HL-60 (cell line): ENCODE results near the gene FARSA.
A peak's percentile ranks its signal among the peaks of the same experiment; 100 is the strongest.

ENCODE experiments used
- DNase-seq, 2 experiments: peaks; one replicate each; pipeline ENCODE4 v3.0.0-alpha.2; 2010 to 2020; ENCODE audit warnings: low read depth in 1 of 2, low spot score in 1 of 2
- H3K27ac ChIP-seq: fragments of 250-450 bp; sonication (Bioruptor Pico); replicated peaks from 2 replicates; pipeline ENCODE4 v1.5.1; 2020; ENCODE audit warnings: mild to moderate bottlenecking, moderate library complexity
- H3K27me3 ChIP-seq: fragments of 250-450 bp; sonication (Bioruptor Pico); 2 replicates; pipeline ENCODE4 v1.5.1; 2021; ENCODE audit warnings: mild to moderate bottlenecking, moderate library complexity; ENCODE audit not compliant: insufficient read depth, poor library complexity, severe bottlenecking
- H3K4me3 ChIP-seq: replicated peaks from 2 replicates; pipeline ENCODE4 v1.5.1; 2011; ENCODE audit warnings: mild to moderate bottlenecking, control low read depth, low read length; ENCODE audit not compliant: insufficient read depth
- GABPA ChIP-seq: IDR thresholded peaks from 2 replicates; pipeline ENCODE4 v1.6.1; 2012; ENCODE audit warnings: low read depth
- POLR2AphosphoS5 ChIP-seq: IDR thresholded peaks from 2 replicates; pipeline ENCODE4 v1.6.1; 2012; ENCODE audit warnings: low read depth
- SPI1 ChIP-seq: IDR thresholded peaks from 2 replicates; pipeline ENCODE4 v1.6.1; 2012; ENCODE audit warnings: low read depth, mild to moderate bottlenecking, borderline replicate concordance
- TF ChIP-seq, protein P1 (sequence below): IDR thresholded peaks from 2 replicates; pipeline ENCODE4 v1.6.1; 2012; ENCODE audit warnings: low read depth; ENCODE audit not compliant: insufficient replicate concordance
- TF ChIP-seq, protein P2 (sequence below): IDR thresholded peaks from one replicate; pipeline ENCODE4 v1.5.1; 2011; ENCODE audit warnings: low read length, control low read depth, inconsistent platforms; ENCODE audit not compliant: insufficient read depth

Gene FARSA

DNA sequence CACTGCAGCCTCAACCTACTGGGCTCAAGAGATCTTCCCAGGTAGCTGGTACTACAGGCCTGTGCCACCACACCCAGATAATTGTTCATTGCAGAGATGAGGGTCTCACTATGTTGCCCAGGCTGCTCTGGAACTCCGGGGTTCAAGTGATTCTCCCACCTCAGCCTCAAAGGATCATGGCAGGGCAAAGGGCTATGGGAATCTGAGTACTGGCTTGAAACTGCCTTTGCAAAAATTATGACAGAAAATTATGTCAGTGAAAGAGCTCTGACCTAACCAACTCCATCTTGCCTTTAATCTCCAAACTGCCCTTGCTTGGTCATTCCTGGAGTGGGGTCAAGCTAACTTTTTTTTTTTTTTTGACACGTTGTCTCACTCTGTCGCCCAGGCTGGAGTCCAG lies 50.9 kb downstream of the FARSA start:
- no peak for DNase-seq
- TF ChIP-seq SPI1, result no peak
- TF ChIP-seq, protein P1, sequence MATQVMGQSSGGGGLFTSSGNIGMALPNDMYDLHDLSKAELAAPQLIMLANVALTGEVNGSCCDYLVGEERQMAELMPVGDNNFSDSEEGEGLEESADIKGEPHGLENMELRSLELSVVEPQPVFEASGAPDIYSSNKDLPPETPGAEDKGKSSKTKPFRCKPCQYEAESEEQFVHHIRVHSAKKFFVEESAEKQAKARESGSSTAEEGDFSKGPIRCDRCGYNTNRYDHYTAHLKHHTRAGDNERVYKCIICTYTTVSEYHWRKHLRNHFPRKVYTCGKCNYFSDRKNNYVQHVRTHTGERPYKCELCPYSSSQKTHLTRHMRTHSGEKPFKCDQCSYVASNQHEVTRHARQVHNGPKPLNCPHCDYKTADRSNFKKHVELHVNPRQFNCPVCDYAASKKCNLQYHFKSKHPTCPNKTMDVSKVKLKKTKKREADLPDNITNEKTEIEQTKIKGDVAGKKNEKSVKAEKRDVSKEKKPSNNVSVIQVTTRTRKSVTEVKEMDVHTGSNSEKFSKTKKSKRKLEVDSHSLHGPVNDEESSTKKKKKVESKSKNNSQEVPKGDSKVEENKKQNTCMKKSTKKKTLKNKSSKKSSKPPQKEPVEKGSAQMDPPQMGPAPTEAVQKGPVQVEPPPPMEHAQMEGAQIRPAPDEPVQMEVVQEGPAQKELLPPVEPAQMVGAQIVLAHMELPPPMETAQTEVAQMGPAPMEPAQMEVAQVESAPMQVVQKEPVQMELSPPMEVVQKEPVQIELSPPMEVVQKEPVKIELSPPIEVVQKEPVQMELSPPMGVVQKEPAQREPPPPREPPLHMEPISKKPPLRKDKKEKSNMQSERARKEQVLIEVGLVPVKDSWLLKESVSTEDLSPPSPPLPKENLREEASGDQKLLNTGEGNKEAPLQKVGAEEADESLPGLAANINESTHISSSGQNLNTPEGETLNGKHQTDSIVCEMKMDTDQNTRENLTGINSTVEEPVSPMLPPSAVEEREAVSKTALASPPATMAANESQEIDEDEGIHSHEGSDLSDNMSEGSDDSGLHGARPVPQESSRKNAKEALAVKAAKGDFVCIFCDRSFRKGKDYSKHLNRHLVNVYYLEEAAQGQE, result no peak
- TF ChIP-seq, protein P2, sequence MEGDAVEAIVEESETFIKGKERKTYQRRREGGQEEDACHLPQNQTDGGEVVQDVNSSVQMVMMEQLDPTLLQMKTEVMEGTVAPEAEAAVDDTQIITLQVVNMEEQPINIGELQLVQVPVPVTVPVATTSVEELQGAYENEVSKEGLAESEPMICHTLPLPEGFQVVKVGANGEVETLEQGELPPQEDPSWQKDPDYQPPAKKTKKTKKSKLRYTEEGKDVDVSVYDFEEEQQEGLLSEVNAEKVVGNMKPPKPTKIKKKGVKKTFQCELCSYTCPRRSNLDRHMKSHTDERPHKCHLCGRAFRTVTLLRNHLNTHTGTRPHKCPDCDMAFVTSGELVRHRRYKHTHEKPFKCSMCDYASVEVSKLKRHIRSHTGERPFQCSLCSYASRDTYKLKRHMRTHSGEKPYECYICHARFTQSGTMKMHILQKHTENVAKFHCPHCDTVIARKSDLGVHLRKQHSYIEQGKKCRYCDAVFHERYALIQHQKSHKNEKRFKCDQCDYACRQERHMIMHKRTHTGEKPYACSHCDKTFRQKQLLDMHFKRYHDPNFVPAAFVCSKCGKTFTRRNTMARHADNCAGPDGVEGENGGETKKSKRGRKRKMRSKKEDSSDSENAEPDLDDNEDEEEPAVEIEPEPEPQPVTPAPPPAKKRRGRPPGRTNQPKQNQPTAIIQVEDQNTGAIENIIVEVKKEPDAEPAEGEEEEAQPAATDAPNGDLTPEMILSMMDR, result no peak
- no peak for TF ChIP-seq POLR2AphosphoS5
- no peak for TF ChIP-seq GABPA
- H3K27me3 ChIP-seq, result no peaks in the 10 kb centered on the region
- H3K27ac ChIP-seq, result peak overlapping the region; percentile 66
- no peak overlapping the region for H3K4me3 ChIP-seq

DNA sequence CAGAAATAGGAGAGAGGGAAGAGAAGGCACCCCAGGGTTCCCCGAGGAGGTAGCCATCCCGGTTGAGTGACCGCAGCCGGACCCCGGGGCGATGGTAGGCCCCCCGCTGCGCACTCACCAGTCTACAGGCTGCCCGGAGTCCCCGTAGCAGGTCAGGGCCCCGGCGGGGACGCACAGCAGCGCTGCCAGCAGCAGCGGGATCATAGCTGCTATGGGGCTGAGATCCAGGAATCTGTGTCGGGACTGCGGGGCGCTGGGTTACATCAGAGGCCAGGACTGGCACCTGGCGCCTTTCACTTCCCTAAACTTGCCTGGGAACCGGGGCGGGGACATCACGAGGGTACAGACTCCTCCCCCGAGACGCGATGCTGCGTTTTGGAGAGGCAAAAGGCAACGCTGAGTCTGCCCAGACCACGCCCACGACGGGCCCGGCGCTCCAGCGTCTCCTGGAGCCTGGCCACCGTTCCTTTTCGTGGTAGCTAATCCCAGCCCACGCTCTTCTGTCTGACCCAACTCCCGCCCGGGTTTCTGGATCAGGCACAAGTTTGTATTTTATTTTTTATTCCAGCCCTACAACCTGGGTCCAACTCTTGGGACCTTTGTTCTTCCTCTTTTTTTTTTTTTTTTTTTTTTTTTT lies 52.2 kb downstream of the FARSA start, which contains the start of gene DNASE2:
DNASE2 (minus strand) TSS at position 278 of the 637 bp plus-strand sequence; CDS start at position 204, 74 bp downstream.
- peak within 1 kb of the TSS; percentile 32 for H3K4me3 ChIP-seq
- peak within 1 kb of the TSS; percentile 66 for H3K27ac ChIP-seq
- peak; percentile 95 to 97 for DNase-seq
- no peaks in the 10 kb centered on the region for H3K27me3 ChIP-seq
- TF ChIP-seq GABPA, result no peak
- peak; percentile 59 for TF ChIP-seq POLR2AphosphoS5
- TF ChIP-seq, protein P2, result no peak
- TF ChIP-seq, protein P1, result no peak
- TF ChIP-seq SPI1, result peak; percentile 95

DNA sequence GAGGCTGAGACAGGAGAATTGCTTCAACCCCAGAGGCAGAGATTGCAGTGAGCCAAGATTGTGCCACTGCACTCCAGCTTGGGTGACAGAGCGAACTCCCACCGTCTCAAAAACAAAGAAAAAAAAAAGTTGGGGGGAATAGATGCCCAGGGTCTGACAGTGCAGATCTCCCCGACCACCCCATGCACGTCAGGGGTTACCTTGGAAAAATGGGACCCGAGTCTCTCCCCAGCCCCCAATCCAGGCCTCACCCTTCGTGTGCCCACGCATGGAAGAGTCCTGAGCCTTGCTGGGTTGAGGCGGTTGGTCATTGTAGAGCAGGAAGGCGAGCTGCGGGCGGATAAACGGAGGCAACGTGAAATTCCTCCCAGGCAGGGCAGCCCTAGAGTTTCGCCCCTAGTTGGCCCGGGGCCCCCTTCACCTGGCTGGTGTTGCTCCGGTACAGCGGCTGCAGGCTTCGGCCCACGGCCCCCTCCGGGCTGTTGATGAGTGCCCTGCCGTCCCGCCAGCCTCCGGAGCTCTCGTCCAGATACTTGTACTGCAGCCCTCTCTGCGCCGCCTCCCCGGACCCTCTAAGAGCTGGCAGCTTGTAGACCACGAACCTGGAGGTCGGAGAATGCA lies 52.9 kb downstream of the FARSA start:
- Histone ChIP-seq H3K4me3 (peak overlapping the region; percentile 32), H3K27me3 (no peaks in the 10 kb centered on the region), H3K27ac (peak overlapping the region; percentile 66)
- no peak for DNase-seq
- TF ChIP-seq, protein P2, result no peak
- TF ChIP-seq GABPA (no peak), POLR2AphosphoS5 (no peak), SPI1 (no peak)
- TF ChIP-seq, protein P1, result no peak
